Measurements from ENCODE around the gene HEXD.

The HEXD gene

DNA sequence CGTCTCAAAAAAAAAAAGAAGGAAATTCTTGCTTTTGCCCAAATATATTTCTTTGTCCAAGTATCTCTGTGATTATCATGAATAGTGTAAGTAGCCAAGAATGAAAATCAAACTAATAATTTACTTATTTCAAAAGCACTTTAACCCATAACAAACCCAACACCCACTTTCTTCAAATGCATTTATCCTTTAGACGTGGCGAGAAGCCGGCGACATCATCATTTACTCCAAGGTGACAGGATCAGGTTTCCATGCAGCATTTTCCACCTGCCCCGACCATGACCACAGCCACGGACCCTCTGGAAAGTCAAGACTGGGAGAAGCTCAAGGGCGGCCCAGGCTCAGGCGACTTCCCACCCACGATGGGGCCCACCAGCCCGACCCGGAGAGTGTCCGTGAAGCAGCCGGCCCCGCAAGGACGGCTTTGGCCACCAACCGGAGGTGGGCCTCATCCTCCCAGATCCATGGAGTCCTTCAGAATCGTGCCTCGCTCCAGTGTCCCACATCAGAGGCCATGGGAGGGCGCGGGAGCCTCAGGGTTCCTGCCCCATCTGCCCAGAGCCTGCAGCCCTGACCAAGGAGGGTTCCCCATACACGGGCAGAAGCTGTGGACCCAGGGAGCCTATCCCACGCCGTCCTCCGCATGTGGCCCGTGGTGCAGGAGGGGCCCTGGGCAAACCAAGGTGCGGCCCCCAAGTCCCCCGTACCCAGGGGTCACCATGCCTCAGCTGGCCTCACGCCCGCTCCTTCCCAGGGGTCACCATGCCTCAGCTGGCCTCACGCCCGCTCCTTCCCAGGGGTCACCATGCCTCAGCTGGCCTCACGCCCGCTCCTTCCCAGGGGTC, 27.9 kb upstream of the HEXD start:
- Histone ChIP-seq H3K27me3 (ENCODE audit: low read depth, low read length) (peaks cover 6% of the 10 kb centered on the region), H3K4me1 (ENCODE audit: control insufficient read depth in 1 of 2, insufficient read depth in 2 of 2, low read length in 2 of 2) (peaks cover 0 to 19% of the 10 kb centered on the region in 2 donors), H3K36me3 (ENCODE audit: control insufficient read depth in 1 of 2, insufficient read depth in 2 of 2, low read length in 2 of 2) (peaks cover 0 to 26% of the 10 kb centered on the region in 2 donors), H3K9me3 (ENCODE audit: control insufficient read depth in 1 of 2, low read length in 2 of 2) (no peaks in the 10 kb centered on the region), H3K27ac (ENCODE audit: low read length) (no peak overlapping the region), H3K4me3 (ENCODE audit: low read depth in 1 of 2, low read length in 2 of 2) (no peak overlapping the region)

DNA sequence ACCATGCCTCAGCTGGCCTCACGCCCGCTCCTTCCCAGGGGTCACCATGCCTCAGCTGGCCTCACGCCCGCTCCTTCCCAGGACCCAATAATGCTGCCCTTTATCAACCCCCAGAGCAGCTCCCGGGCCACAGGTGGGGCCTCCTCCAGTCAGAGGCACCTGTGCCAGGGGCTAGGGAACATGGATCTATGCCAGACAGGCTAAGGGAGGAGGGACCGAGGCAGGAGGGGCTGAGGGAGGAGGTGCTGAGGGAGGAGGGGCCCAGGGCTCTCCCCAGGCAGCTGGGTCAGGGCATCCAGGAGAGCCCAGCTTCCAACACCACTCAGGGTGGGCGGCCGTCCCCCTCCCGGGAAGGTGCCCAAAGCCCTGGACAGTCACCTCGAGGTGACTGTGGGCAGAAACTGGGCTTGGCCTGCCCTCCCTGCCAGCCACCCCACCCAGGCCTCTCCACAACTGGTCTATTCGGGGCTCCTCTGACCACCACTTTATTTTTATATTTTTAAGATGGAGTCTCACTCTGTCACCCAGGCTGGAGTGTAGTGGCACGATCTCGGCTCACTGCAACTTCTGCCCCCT, 27.2 kb upstream of the HEXD start:
- peaks cover 6% of the 10 kb centered on the region for H3K27me3 ChIP-seq (ENCODE audit: low read depth, low read length)
- peaks cover 0 to 26% of the 10 kb centered on the region in 2 donors for H3K36me3 ChIP-seq (ENCODE audit: control insufficient read depth in 1 of 2, insufficient read depth in 2 of 2, low read length in 2 of 2)
- peaks cover 0 to 14% of the 10 kb centered on the region in 2 donors for H3K4me1 ChIP-seq (ENCODE audit: control insufficient read depth in 1 of 2, insufficient read depth in 2 of 2, low read length in 2 of 2)
- no peak overlapping the region for H3K4me3 ChIP-seq (ENCODE audit: low read depth in 1 of 2, low read length in 2 of 2)
- no peaks in the 10 kb centered on the region for H3K9me3 ChIP-seq (ENCODE audit: control insufficient read depth in 1 of 2, low read length in 2 of 2)
- H3K27ac ChIP-seq (ENCODE audit: low read length) = no peak overlapping the region

DNA sequence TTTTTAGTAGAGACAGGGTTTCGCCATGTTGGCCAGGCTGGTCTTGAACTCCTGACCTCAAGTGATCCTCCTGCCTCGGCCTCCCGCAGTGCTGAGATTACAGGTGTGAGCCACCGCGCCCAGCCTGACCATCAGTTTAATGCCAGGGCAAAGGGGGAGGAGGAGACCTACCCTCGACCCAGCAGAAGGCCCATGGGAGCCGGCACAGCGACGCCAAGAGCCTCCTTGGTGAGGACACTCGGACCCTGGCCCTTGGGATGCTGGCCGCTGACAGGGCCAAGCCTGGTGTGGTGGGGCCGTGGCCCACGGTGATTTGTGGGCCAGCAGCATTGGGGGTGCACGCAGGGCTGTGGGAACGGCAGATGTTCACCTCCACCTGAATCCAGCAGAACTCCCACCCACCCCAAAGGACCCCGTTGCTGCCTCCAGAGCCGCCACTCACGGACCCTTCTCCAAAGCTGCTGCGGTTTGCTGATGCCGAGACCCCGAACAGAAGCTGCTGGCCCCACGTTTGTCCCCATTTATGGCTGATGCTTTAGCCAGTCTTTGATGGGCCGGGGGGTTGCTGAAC, 26.6 kb upstream of the HEXD start:
- Histone ChIP-seq H3K27ac (ENCODE audit: low read length) (no peak overlapping the region), H3K9me3 (ENCODE audit: control insufficient read depth in 1 of 2, low read length in 2 of 2) (no peaks in the 10 kb centered on the region), H3K27me3 (ENCODE audit: low read depth, low read length) (peaks cover 6% of the 10 kb centered on the region), H3K4me3 (ENCODE audit: low read depth in 1 of 2, low read length in 2 of 2) (no peak overlapping the region), H3K36me3 (ENCODE audit: control insufficient read depth in 1 of 2, insufficient read depth in 2 of 2, low read length in 2 of 2) (peaks cover 0 to 26% of the 10 kb centered on the region in 2 donors), H3K4me1 (ENCODE audit: control insufficient read depth in 1 of 2, insufficient read depth in 2 of 2, low read length in 2 of 2) (peaks cover 0 to 10% of the 10 kb centered on the region in 2 donors)

DNA sequence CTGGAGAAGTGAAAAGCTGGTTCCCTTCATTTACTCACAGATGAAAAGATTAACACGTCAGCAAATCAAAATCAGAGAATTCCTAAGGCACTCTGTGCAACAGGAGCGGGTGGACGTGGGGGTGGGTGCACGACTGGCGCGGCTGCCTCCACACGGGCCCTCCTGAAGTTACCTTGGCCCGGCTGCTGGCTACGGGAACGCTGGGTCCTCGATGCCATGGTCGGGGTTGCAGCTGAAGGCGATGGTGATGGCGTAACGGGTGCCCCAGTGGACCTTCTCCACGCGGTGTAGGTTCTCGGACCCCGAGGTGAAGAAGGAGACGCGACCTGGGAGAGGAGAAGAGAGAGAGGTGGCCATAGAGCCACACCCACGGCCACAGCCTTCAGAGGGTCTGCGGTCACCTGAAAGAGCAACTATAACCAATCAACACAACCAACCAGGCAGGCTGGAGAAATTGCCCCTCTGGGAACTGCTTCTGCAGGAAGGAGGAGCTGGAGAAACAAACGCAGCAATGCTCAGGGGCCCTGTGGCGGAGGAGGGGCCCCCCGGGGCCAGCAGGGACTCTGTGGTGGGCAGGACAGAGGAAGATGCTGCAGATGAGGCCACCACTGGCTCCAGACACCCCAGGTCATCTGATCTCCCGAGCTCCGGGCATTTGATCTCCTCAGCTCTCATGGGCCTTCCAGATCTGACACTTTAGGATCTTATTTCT, 25.8 kb upstream of the HEXD start:
- Histone ChIP-seq H3K4me3 (ENCODE audit: low read depth in 1 of 2, low read length in 2 of 2) (no peak overlapping the region), H3K27ac (ENCODE audit: low read length) (no peak overlapping the region), H3K9me3 (ENCODE audit: control insufficient read depth in 1 of 2, low read length in 2 of 2) (no peaks in the 10 kb centered on the region), H3K4me1 (ENCODE audit: control insufficient read depth in 1 of 2, insufficient read depth in 2 of 2, low read length in 2 of 2) (peaks cover 0 to 3% of the 10 kb centered on the region in 2 donors), H3K27me3 (ENCODE audit: low read depth, low read length) (peaks cover 4% of the 10 kb centered on the region), H3K36me3 (ENCODE audit: control insufficient read depth in 1 of 2, insufficient read depth in 2 of 2, low read length in 2 of 2) (peaks cover 0 to 26% of the 10 kb centered on the region in 2 donors)

DNA sequence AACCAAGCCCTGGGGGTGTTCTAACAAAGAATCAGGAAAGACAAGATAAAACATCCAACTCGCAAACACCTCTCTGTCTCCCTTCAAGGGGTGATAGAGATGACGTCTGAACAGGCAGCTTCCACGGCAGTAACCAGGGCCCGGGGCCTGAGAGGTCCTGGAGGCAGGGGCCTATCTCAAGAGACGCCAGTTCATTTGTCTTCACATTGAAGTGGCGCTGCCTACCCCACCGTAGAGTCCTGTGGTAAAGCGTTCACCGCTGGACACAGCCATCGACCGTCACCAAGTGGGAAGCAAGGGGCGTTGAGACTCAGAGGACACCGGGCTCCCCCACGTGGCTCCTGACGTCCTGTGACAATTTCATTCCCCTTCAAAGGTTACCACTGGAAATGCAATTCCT, 25.2 kb upstream of the HEXD start:
- Histone ChIP-seq H3K27ac (ENCODE audit: low read length) (no peak overlapping the region), H3K9me3 (ENCODE audit: control insufficient read depth in 1 of 2, low read length in 2 of 2) (no peaks in the 10 kb centered on the region), H3K4me3 (ENCODE audit: low read depth in 1 of 2, low read length in 2 of 2) (no peak overlapping the region), H3K4me1 (ENCODE audit: control insufficient read depth in 1 of 2, insufficient read depth in 2 of 2, low read length in 2 of 2) (no peaks in the 10 kb centered on the region), H3K27me3 (ENCODE audit: low read depth, low read length) (no peaks in the 10 kb centered on the region), H3K36me3 (ENCODE audit: control insufficient read depth in 1 of 2, insufficient read depth in 2 of 2, low read length in 2 of 2) (peaks cover 0 to 31% of the 10 kb centered on the region in 2 donors)

GRCh38 chr17:82394278-82394677, 23.9 kb upstream of the HEXD start:
- Histone ChIP-seq H3K27me3 (ENCODE audit: low read depth, low read length) (no peaks in the 10 kb centered on the region), H3K9me3 (ENCODE audit: control insufficient read depth in 1 of 2, low read length in 2 of 2) (no peaks in the 10 kb centered on the region), H3K4me1 (ENCODE audit: control insufficient read depth in 1 of 2, insufficient read depth in 2 of 2, low read length in 2 of 2) (no peaks in the 10 kb centered on the region), H3K4me3 (ENCODE audit: low read depth in 1 of 2, low read length in 2 of 2) (no peak overlapping the region), H3K27ac (ENCODE audit: low read length) (no peak overlapping the region), H3K36me3 (ENCODE audit: control insufficient read depth in 1 of 2, insufficient read depth in 2 of 2, low read length in 2 of 2) (peaks cover 0 to 32% of the 10 kb centered on the region in 2 donors)

- H3K36me3 ChIP-seq (ENCODE audit: control insufficient read depth in 1 of 2, insufficient read depth in 2 of 2, low read length in 2 of 2) = peaks cover 0 to 36% of the 10 kb centered on the region in 2 donors
- no peaks in the 10 kb centered on the region for H3K9me3 ChIP-seq (ENCODE audit: control insufficient read depth in 1 of 2, low read length in 2 of 2)
- no peak overlapping the region for H3K27ac ChIP-seq (ENCODE audit: low read length)
- no peaks in the 10 kb centered on the region for H3K27me3 ChIP-seq (ENCODE audit: low read depth, low read length)
- H3K4me1 ChIP-seq (ENCODE audit: control insufficient read depth in 1 of 2, insufficient read depth in 2 of 2, low read length in 2 of 2) = peaks cover 0 to 7% of the 10 kb centered on the region in 2 donors
- H3K4me3 ChIP-seq (ENCODE audit: low read depth in 1 of 2, low read length in 2 of 2) = no peak overlapping the region
Observed at GRCh38 chr17:82396601-82397435, 21.3 kb upstream of the HEXD start.

- peaks cover 0 to 32% of the 10 kb centered on the region in 2 donors for H3K36me3 ChIP-seq (ENCODE audit: control insufficient read depth in 1 of 2, insufficient read depth in 2 of 2, low read length in 2 of 2)
- H3K4me1 ChIP-seq (ENCODE audit: control insufficient read depth in 1 of 2, insufficient read depth in 2 of 2, low read length in 2 of 2) = peaks cover 0 to 7% of the 10 kb centered on the region in 2 donors
- H3K9me3 ChIP-seq (ENCODE audit: control insufficient read depth in 1 of 2, low read length in 2 of 2) = no peaks in the 10 kb centered on the region
- H3K27me3 ChIP-seq (ENCODE audit: low read depth, low read length) = no peaks in the 10 kb centered on the region
- H3K4me3 ChIP-seq (ENCODE audit: low read depth in 1 of 2, low read length in 2 of 2) = no peak overlapping the region
- H3K27ac ChIP-seq (ENCODE audit: low read length) = no peak overlapping the region
Observed at GRCh38 chr17:82397449-82398335, 20.5 kb upstream of the HEXD start.

DNA sequence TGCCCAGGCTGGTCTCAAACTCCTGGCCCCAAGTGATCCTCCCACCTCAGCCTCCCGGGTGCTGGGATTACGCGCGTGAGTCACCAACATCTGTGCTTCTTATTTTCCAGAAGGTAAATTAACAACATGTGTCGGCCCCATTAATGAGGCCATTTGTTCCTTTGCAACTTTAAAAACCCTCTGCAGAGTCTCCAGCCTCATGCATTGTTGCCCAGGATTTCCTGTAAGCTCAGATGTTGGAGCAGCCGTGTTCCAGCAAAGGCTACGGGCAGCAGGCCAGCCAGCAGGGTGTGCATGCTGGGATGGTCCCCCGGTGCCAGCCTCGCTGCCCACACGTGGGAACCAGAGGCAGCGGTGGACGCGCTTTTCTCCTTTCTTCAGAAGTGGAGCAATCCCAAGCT, 19.1 kb upstream of the HEXD start:
- Histone ChIP-seq H3K9me3 (ENCODE audit: control insufficient read depth in 1 of 2, low read length in 2 of 2) (no peaks in the 10 kb centered on the region), H3K27me3 (ENCODE audit: low read depth, low read length) (no peaks in the 10 kb centered on the region), H3K4me1 (ENCODE audit: control insufficient read depth in 1 of 2, insufficient read depth in 2 of 2, low read length in 2 of 2) (peaks cover 0 to 7% of the 10 kb centered on the region in 2 donors), H3K27ac (ENCODE audit: low read length) (no peak overlapping the region), H3K4me3 (ENCODE audit: low read depth in 1 of 2, low read length in 2 of 2) (no peak overlapping the region), H3K36me3 (ENCODE audit: control insufficient read depth in 1 of 2, insufficient read depth in 2 of 2, low read length in 2 of 2) (peaks cover 0 to 34% of the 10 kb centered on the region in 2 donors)

GRCh38 chr17:82399601-82400101, 18.5 kb upstream of the HEXD start:
- Histone ChIP-seq H3K4me1 (ENCODE audit: control insufficient read depth in 1 of 2, insufficient read depth in 2 of 2, low read length in 2 of 2) (peaks cover 0 to 7% of the 10 kb centered on the region in 2 donors), H3K4me3 (ENCODE audit: low read depth in 1 of 2, low read length in 2 of 2) (no peak overlapping the region), H3K36me3 (ENCODE audit: control insufficient read depth in 1 of 2, insufficient read depth in 2 of 2, low read length in 2 of 2) (peaks cover 0 to 34% of the 10 kb centered on the region in 2 donors), H3K27me3 (ENCODE audit: low read depth, low read length) (no peaks in the 10 kb centered on the region), H3K27ac (ENCODE audit: low read length) (no peak overlapping the region), H3K9me3 (ENCODE audit: control insufficient read depth in 1 of 2, low read length in 2 of 2) (no peaks in the 10 kb centered on the region)

Data from muscle layer of duodenum (tissue), 2 donors.